NCI-H2171 (cell line): ENCODE measurements around the gene CAMK1G.

Source experiments
- DNase-seq: peaks from one replicate; lab custom pipeline; 2025; lab: John Stamatoyannopoulos, UW

Gene CAMK1G

GRCh38 chr1:209565759-209566678 lies 17.5 kb upstream of the CAMK1G start:
- peak; percentile 68 for DNase-seq

GRCh38 chr1:209567698-209568175 lies 15.8 kb upstream of the CAMK1G start:
- no peak for DNase-seq

GRCh38 chr1:209569455-209570207 lies 13.9 kb upstream of the CAMK1G start:
- DNase-seq: peak; percentile 74

GRCh38 chr1:209570743-209571142 lies 12.8 kb upstream of the CAMK1G start:
- DNase-seq: no peak

GRCh38 chr1:209576392-209577197 lies 6.9 kb upstream of the CAMK1G start:
- DNase-seq: peak; percentile 27

GRCh38 chr1:209577346-209577745 lies 6.2 kb upstream of the CAMK1G start:
- DNase-seq: no peak

- DNase-seq: no peak
Observed at GRCh38 chr1:209580577-209580976, 2.9 kb upstream of the CAMK1G start.

- no peak for DNase-seq
Observed at GRCh38 chr1:209584231-209584672, 738 bp downstream of the CAMK1G start.

- no peak for DNase-seq
Observed at GRCh38 chr1:209585197-209585596, 1.7 kb downstream of the CAMK1G start.

GRCh38 chr1:209585672-209586071 lies 2.2 kb downstream of the CAMK1G start:
- no peak for DNase-seq

- DNase-seq: no peak
Observed at GRCh38 chr1:209586221-209586740, 2.8 kb downstream of the CAMK1G start.

GRCh38 chr1:209587789-209588188 lies 4.3 kb downstream of the CAMK1G start:
- no peak for DNase-seq

GRCh38 chr1:209589440-209589839 lies 5.9 kb downstream of the CAMK1G start:
- no peak for DNase-seq

GRCh38 chr1:209589863-209590262 lies 6.3 kb downstream of the CAMK1G start:
- DNase-seq: no peak

- no peak for DNase-seq
Observed at GRCh38 chr1:209590405-209590804, 6.9 kb downstream of the CAMK1G start.

GRCh38 chr1:209593747-209594146 lies 10.2 kb downstream of the CAMK1G start:
- DNase-seq: no peak

- DNase-seq: no peak
Observed at GRCh38 chr1:209594440-209594839, 10.9 kb downstream of the CAMK1G start.

GRCh38 chr1:209595028-209595427 lies 11.5 kb downstream of the CAMK1G start:
- no peak for DNase-seq

- DNase-seq: no peak
Observed at GRCh38 chr1:209595599-209596285, 12.2 kb downstream of the CAMK1G start.

GRCh38 chr1:209597499-209597898 lies 14.0 kb downstream of the CAMK1G start:
- DNase-seq: no peak

- no peak for DNase-seq
Observed at GRCh38 chr1:209598227-209598626, 14.7 kb downstream of the CAMK1G start.
